Measurements from ENCODE around the gene SEMA6A.

The SEMA6A gene

GRCh38 chr5:116531117-116531516, 43.5 kb downstream of the SEMA6A start:
- Histone ChIP-seq H4K20me1 (ENCODE audit: insufficient read depth) (no peaks in the 10 kb centered on the region), H3K4me1 (ENCODE audit: low read depth, poor library complexity, severe bottlenecking) (peaks cover 23% of the 10 kb centered on the region), H3K36me3 (ENCODE audit: insufficient read depth) (no peaks in the 10 kb centered on the region), H3K4me2 (no peak overlapping the region), H3K4me3 (IDR thresholded peaks at IDR 0.05; ENCODE audit: insufficient read depth, low read depth, low read length) (no peak overlapping the region), H2AFZ (ENCODE audit: low read depth) (no peak overlapping the region), H3K27me3 (ENCODE audit: insufficient read depth, low read depth) (no peaks in the 10 kb centered on the region), H3K27ac (no peak overlapping the region), H3K79me2 (ENCODE audit: insufficient read depth, low read depth) (no peaks in the 10 kb centered on the region), H3K9ac (no peak overlapping the region)
- TF ChIP-seq CTCF (conservative IDR thresholded peaks at IDR 0.05; ENCODE audit: low read depth, low read length): no peak

GRCh38 chr5:116530276-116530675, 44.3 kb downstream of the SEMA6A start:
- H3K4me1 ChIP-seq (ENCODE audit: low read depth, poor library complexity, severe bottlenecking): peaks cover 17% of the 10 kb centered on the region
- H3K4me2 ChIP-seq: no peak overlapping the region
- no peak overlapping the region for H3K4me3 ChIP-seq (IDR thresholded peaks at IDR 0.05; ENCODE audit: insufficient read depth, low read depth, low read length)
- no peak overlapping the region for H3K27ac ChIP-seq
- no peak for TF ChIP-seq CTCF (conservative IDR thresholded peaks at IDR 0.05; ENCODE audit: low read depth, low read length)
- H3K9ac ChIP-seq: no peak overlapping the region
- H2AFZ ChIP-seq (ENCODE audit: low read depth): no peak overlapping the region
- no peaks in the 10 kb centered on the region for H3K36me3 ChIP-seq (ENCODE audit: insufficient read depth)
- H3K27me3 ChIP-seq (ENCODE audit: insufficient read depth, low read depth): no peaks in the 10 kb centered on the region
- H3K79me2 ChIP-seq (ENCODE audit: insufficient read depth, low read depth): no peaks in the 10 kb centered on the region
- no peaks in the 10 kb centered on the region for H4K20me1 ChIP-seq (ENCODE audit: insufficient read depth)

- no peak overlapping the region for H3K4me2 ChIP-seq
- no peaks in the 10 kb centered on the region for H3K27me3 ChIP-seq (ENCODE audit: insufficient read depth, low read depth)
- H2AFZ ChIP-seq (ENCODE audit: low read depth): no peak overlapping the region
- H3K9ac ChIP-seq: no peak overlapping the region
- no peak overlapping the region for H3K27ac ChIP-seq
- H3K4me3 ChIP-seq (IDR thresholded peaks at IDR 0.05; ENCODE audit: insufficient read depth, low read depth, low read length): no peak overlapping the region
- H3K79me2 ChIP-seq (ENCODE audit: insufficient read depth, low read depth): no peaks in the 10 kb centered on the region
- no peak for TF ChIP-seq CTCF (conservative IDR thresholded peaks at IDR 0.05; ENCODE audit: low read depth, low read length)
- H3K36me3 ChIP-seq (ENCODE audit: insufficient read depth): no peaks in the 10 kb centered on the region
- H3K4me1 ChIP-seq (ENCODE audit: low read depth, poor library complexity, severe bottlenecking): peaks cover 12% of the 10 kb centered on the region
- H4K20me1 ChIP-seq (ENCODE audit: insufficient read depth): no peaks in the 10 kb centered on the region
Measured at GRCh38 chr5:116529615-116530014, 45.0 kb downstream of the SEMA6A start.

DNA sequence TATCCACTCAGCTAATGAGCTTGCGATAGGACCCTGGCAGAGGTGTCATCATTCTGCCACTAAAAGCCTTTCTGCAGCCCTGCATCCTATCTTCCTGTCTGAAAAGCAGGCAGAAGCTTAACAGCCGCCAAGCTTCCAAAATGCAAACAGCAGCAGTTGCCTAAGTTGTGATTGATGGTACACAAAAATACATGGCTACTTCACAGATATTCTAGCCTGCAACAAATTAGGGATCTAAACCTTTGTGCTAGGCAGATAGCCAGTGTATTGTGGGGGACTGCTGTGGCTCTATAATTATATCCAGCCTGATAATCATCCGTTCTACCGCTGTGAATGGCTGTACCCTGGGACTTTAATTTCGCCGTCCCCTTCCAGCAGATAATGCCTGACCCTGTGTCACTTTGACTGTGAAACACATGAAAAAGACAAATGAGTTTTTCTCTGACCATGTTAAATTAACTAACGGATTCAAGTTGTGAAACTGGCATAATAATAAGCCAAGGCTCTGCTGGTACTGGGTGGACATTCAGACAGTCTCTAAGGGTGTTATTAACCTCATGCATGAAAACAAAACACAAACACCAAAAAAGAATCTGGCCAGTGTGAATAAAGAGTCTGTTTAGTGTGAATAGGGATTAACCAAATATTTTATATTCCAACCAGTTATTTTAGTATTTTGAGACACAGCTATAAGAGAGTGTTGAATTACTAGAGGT, 45.9 kb downstream of the SEMA6A start:
- Histone ChIP-seq H2AFZ (ENCODE audit: low read depth) (no peak overlapping the region), H3K4me3 (IDR thresholded peaks at IDR 0.05; ENCODE audit: insufficient read depth, low read depth, low read length) (no peak overlapping the region), H3K79me2 (ENCODE audit: insufficient read depth, low read depth) (no peaks in the 10 kb centered on the region), H4K20me1 (ENCODE audit: insufficient read depth) (no peaks in the 10 kb centered on the region), H3K27me3 (ENCODE audit: insufficient read depth, low read depth) (no peaks in the 10 kb centered on the region), H3K4me2 (no peak overlapping the region), H3K4me1 (ENCODE audit: low read depth, poor library complexity, severe bottlenecking) (peaks cover 12% of the 10 kb centered on the region), H3K36me3 (ENCODE audit: insufficient read depth) (no peaks in the 10 kb centered on the region), H3K27ac (no peak overlapping the region), H3K9ac (no peak overlapping the region)
- no peak for TF ChIP-seq CTCF (conservative IDR thresholded peaks at IDR 0.05; ENCODE audit: low read depth, low read length)

Measured in KMS-11 (cell line).